NT2/D1 (cell line): ENCODE results near the gene PCGF5.
"Not testable (repeated sequence)": the region's sequence is repeated elsewhere in the genome, so short reads cannot be mapped to it uniquely, and the experiment has no call there.

Experiments used
- DNase-seq: peaks from one replicate; pipeline ENCODE4 v3.0.0-alpha.2; 2011; ENCODE audit warnings: low read depth, low spot score
- H3K27me3 ChIP-seq: 2 replicates; pipeline ENCODE4 v1.6.0; 2011; ENCODE audit warnings: mild to moderate bottlenecking; ENCODE audit not compliant: insufficient read length, insufficient read depth
- H3K36me3 ChIP-seq: 2 replicates; pipeline ENCODE4 v1.6.1; 2011; ENCODE audit warnings: mild to moderate bottlenecking, low read length, mixed read lengths; ENCODE audit not compliant: insufficient read depth, insufficient read length
- H3K4me1 ChIP-seq: 2 replicates; pipeline ENCODE4 v1.5.1; 2011; ENCODE audit not compliant: insufficient read depth, insufficient read length
- H3K4me3 ChIP-seq: 2 replicates; pipeline ENCODE4 v1.5.1; 2011; ENCODE audit warnings: low read depth; ENCODE audit not compliant: insufficient read length
- H3K9ac ChIP-seq: 2 replicates; pipeline ENCODE4 v1.6.0; 2011; ENCODE audit warnings: low read depth; ENCODE audit not compliant: insufficient read length
- H3K9me3 ChIP-seq: 2 replicates; pipeline ENCODE4 v1.5.1; 2011; ENCODE audit warnings: mild to moderate bottlenecking, low read length; ENCODE audit not compliant: insufficient read depth
- SUZ12 ChIP-seq: IDR thresholded peaks from 2 replicates; pipeline ENCODE4 v1.6.1; 2011; ENCODE audit not compliant: insufficient read length, insufficient read depth; ENCODE audit errors: extremely low read depth
- YY1 ChIP-seq: IDR thresholded peaks from 2 replicates; pipeline ENCODE4 v1.6.1; 2011; ENCODE audit not compliant: insufficient read length, insufficient read depth
- ZNF274 ChIP-seq: IDR thresholded peaks from 2 replicates; pipeline ENCODE4 v1.6.1; 2011; ENCODE audit warnings: mild to moderate bottlenecking, low read depth, low read length

PCGF5 gene

DNA sequence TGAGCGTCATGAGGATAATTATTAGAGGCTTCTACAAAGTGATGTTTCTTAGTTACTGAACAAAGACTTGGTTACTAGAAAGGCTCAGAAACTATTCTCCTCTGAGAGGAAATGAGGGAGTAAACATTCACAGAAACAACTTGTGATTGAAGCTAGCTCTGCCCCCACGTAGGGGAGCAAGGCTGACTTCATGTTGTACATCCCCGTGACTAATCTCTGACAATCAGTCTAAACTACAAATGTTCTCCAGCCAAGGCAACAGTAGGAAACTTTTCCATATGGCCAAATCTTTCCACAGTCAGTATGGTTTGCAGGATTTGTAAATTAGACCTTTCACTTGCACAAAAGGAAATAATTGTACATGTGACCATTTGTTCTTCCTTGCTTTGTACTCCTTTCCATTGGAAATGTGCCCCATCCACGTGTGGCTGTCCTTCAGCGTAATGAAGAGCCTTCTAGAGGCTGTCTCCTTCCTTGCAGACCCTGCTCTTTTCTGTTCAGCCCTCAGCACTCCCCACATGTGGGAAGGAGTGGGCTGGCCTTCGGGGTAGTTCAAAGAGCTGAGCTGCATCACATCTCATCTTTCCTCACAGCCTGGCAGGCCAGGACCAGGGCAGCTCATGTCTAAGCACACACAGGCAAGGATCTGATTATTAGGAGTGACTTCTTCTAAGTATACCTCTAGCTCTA, 93.5 kb downstream of the PCGF5 start:
- no peak for DNase-seq
- no peak for TF ChIP-seq YY1
- TF ChIP-seq ZNF274: no peak
- no peak for TF ChIP-seq SUZ12

GRCh38 chr10:91316486-91316885, 96.0 kb downstream of the PCGF5 start:
- H3K36me3 ChIP-seq: no peaks in the 10 kb centered on the region
- no peak for TF ChIP-seq YY1
- TF ChIP-seq ZNF274: no peak
- TF ChIP-seq SUZ12: no peak
- H3K9me3 ChIP-seq: no peaks in the 10 kb centered on the region
- DNase-seq: no peak
- H3K9ac ChIP-seq: no peak overlapping the region
- no peak overlapping the region for H3K4me3 ChIP-seq
- H3K4me1 ChIP-seq: no peaks in the 10 kb centered on the region
- no peaks in the 10 kb centered on the region for H3K27me3 ChIP-seq

More for the DNA sequence above, 93.5 kb downstream of the PCGF5 start:
- Histone ChIP-seq H3K27me3 (no peaks in the 10 kb centered on the region), H3K36me3 (no peaks in the 10 kb centered on the region), H3K4me1 (no peaks in the 10 kb centered on the region), H3K4me3 (no peak overlapping the region), H3K9ac (no peak overlapping the region), H3K9me3 (no peaks in the 10 kb centered on the region)

GRCh38 chr10:91317541-91317940, 97.1 kb downstream of the PCGF5 start:
- Histone ChIP-seq H3K36me3 (no peaks in the 10 kb centered on the region), H3K4me3 (no peak overlapping the region), H3K4me1 (no peaks in the 10 kb centered on the region), H3K9me3 (no peaks in the 10 kb centered on the region), H3K9ac (no peak overlapping the region), H3K27me3 (no peaks in the 10 kb centered on the region)
- no peak for DNase-seq
- TF ChIP-seq YY1 (no peak), SUZ12 (no peak)

- DNase-seq: no peak
- no peaks in the 10 kb centered on the region for H3K36me3 ChIP-seq
- H3K9ac ChIP-seq: no peak overlapping the region
- no peak overlapping the region for H3K4me3 ChIP-seq
- H3K4me1 ChIP-seq: no peaks in the 10 kb centered on the region
- TF ChIP-seq SUZ12 (no peak), YY1 (no peak), ZNF274 (no peak)
- H3K27me3 ChIP-seq: no peaks in the 10 kb centered on the region
- no peaks in the 10 kb centered on the region for H3K9me3 ChIP-seq
Measured at GRCh38 chr10:91319336-91319735, 98.9 kb downstream of the PCGF5 start.

DNA sequence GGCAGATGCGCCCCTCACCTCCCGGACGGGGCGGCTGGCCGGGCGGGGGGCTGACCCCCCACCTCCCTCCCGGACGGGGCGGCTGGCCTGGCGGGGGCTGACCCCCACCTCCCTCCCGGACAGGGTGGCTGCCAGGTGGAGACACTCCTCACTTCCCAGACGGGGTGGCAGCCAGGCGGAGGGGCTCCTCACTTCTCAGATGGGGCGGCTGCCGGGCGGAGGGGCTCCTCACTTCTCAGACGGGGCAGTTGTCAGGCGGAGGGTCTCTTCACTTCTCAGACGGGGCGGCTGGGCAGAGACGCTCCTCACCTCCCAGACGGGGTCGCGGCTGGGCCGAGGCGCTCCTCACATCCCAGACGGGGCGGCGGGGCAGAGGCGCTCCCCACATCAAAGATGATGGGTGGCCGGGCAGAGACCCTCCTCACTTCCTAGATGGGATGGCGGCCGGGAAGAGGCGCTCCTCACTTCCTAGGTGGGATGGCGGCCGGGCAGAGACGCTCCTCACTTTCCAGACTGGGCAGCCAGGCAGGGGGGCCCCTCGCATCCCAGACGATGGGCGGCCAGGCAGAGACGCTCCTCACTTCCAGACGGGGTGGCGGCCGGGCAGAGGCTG, 102.9 kb downstream of the PCGF5 start:
- H3K4me1 ChIP-seq, H3K4me3 ChIP-seq, H3K9ac ChIP-seq, H3K27me3 ChIP-seq, DNase-seq, H3K36me3 ChIP-seq, H3K9me3 ChIP-seq: not testable (repeated sequence)

DNA sequence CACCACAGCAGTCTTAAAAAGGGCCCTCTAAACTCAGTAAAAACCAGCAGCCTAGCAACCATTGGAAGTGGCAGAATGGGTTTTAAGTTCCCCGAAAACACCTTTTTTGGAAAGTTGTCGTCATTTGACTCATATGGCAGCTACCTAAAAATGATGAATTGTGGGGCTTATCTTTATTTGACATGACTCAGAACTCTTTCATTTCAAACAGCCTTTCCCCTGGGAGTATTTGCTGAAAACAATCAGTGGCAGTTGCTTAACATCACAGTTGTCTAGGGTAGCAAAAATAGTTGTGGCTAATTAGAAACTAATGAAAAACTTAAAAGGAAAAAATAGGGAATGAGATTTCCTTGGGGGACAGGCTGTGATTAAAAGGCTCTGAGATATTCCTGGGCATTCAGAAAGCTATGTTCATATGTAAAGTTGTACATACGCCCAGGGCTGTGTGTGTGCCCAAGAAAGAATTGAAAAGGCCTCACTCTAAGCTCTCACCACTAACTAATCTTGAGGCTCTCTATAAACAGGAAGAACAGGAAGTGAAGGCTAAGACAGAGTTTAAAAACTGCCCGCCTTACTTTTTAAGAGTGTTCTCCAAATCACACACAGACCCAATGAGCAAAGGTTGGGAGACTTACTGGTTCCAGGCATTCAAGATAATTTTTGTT, 108.0 kb downstream of the PCGF5 start:
- Histone ChIP-seq H3K4me3 (no peak overlapping the region), H3K9ac (no peak overlapping the region), H3K27me3 (no peaks in the 10 kb centered on the region), H3K4me1 (no peaks in the 10 kb centered on the region), H3K36me3 (no peaks in the 10 kb centered on the region), H3K9me3 (peaks cover 12% of the 10 kb centered on the region; the same call in 1 of the 2 replicates)
- DNase-seq: no peak
- TF ChIP-seq ZNF274: no peak
- no peak for TF ChIP-seq SUZ12
- TF ChIP-seq YY1: no peak
